IgD-negative memory B cell (primary cell): ENCODE data around the gene ZBTB1. TPM values are rescaled to one million over a fixed set of nuclear protein-coding genes. Genes with fewer than 3 reads are reported as not detected.
A peak's percentile ranks its signal among the peaks of the same experiment; 100 is the strongest.

ENCODE experiments used
- H3K27ac Mint-ChIP-seq, 3 donors: one replicate each; pipeline ENCODE4 v1.8.0; 2020 to 2022; ENCODE audit warnings: mild to moderate bottlenecking in 3 of 3, mixed read lengths in 3 of 3, moderate library complexity in 1 of 3
- H3K27me3 Mint-ChIP-seq: one replicate; pipeline ENCODE4 v1.8.0; 2021; ENCODE audit warnings: mixed read lengths
- H3K36me3 Mint-ChIP-seq: one replicate; pipeline ENCODE4 v1.8.0; 2020; ENCODE audit warnings: mild to moderate bottlenecking, mixed read lengths
- H3K4me1 Mint-ChIP-seq, 3 donors: one replicate each; pipeline ENCODE4 v1.8.0; 2020 to 2022; ENCODE audit warnings: mixed read lengths in 3 of 3, mild to moderate bottlenecking in 1 of 3
- H3K4me3 Mint-ChIP-seq, 4 donors: one replicate each; pipeline ENCODE4 v1.8.0; 2020 to 2022; ENCODE audit warnings: mild to moderate bottlenecking in 4 of 4, mixed read lengths in 4 of 4, moderate library complexity in 3 of 4
- H3K9me3 Mint-ChIP-seq, 3 donors: one replicate each; pipeline ENCODE4 v1.8.0; 2020 to 2021; ENCODE audit warnings: mixed read lengths in 3 of 3, mild to moderate bottlenecking in 1 of 3
- polyA plus RNA-seq: library from polyadenylated mRNA; unstranded; fragments of 300-500 nt; fragmentation: Illumina TruSeq; gene quantifications from one replicate; pipeline ENCODE4 v1.2.3, GENCODE V29; 2021

The ZBTB1 gene
- polyA plus RNA-seq, 1 donor from 2014 or later: 57.3 TPM

GRCh38 chr14:64476438-64476837, 28.1 kb upstream of the ZBTB1 start:
- Mint-ChIP-seq H3K36me3 (peaks cover under 1% of the 10 kb centered on the region), H3K4me1 (peaks cover 5 to 13% (median 11%) of the 10 kb centered on the region in 3 donors), H3K27ac (no peak overlapping the region), H3K4me3 (peak overlapping the region in 1 of 4 donors; percentile 49), H3K9me3 (no peaks in the 10 kb centered on the region), H3K27me3 (no peaks in the 10 kb centered on the region)

GRCh38 chr14:64478634-64479250, 25.8 kb upstream of the ZBTB1 start:
- H3K36me3 Mint-ChIP-seq: peaks cover 2% of the 10 kb centered on the region
- H3K4me1 Mint-ChIP-seq: peaks cover 3 to 9% (median 7%) of the 10 kb centered on the region in 3 donors
- no peak overlapping the region for H3K4me3 Mint-ChIP-seq
- peak overlapping the region in 1 of 3 donors; percentile 74 for H3K27ac Mint-ChIP-seq
- H3K27me3 Mint-ChIP-seq: no peaks in the 10 kb centered on the region
- no peaks in the 10 kb centered on the region for H3K9me3 Mint-ChIP-seq

- no peak overlapping the region for H3K27ac Mint-ChIP-seq
- no peaks in the 10 kb centered on the region for H3K27me3 Mint-ChIP-seq
- H3K4me1 Mint-ChIP-seq: peaks cover 11 to 12% (median 11%) of the 10 kb centered on the region in 3 donors
- H3K4me3 Mint-ChIP-seq: no peak overlapping the region
- no peaks in the 10 kb centered on the region for H3K9me3 Mint-ChIP-seq
- peaks cover 3% of the 10 kb centered on the region for H3K36me3 Mint-ChIP-seq
Observed at GRCh38 chr14:64488590-64489099, 15.9 kb upstream of the ZBTB1 start.

- Mint-ChIP-seq H3K27me3 (no peaks in the 10 kb centered on the region), H3K9me3 (no peaks in the 10 kb centered on the region), H3K4me1 (peaks cover 17 to 22% (median 20%) of the 10 kb centered on the region in 3 donors), H3K27ac (peak overlapping the region in 1 of 3 donors; percentile 9), H3K4me3 (no peak overlapping the region), H3K36me3 (peaks cover 3% of the 10 kb centered on the region)
Observed at GRCh38 chr14:64491637-64492036, 12.9 kb upstream of the ZBTB1 start.

- Mint-ChIP-seq H3K4me3 (no peak overlapping the region), H3K4me1 (peaks cover 20 to 29% (median 28%) of the 10 kb centered on the region in 3 donors), H3K27ac (peak overlapping the region in 2 of 3 donors; percentile 10 to 12), H3K27me3 (no peaks in the 10 kb centered on the region), H3K36me3 (peaks cover 2% of the 10 kb centered on the region), H3K9me3 (no peaks in the 10 kb centered on the region)
Observed at GRCh38 chr14:64493455-64493854, 11.1 kb upstream of the ZBTB1 start.

GRCh38 chr14:64495252-64495651, 9.3 kb upstream of the ZBTB1 start:
- H3K36me3 Mint-ChIP-seq: peaks cover 2% of the 10 kb centered on the region
- H3K9me3 Mint-ChIP-seq: no peaks in the 10 kb centered on the region
- no peak overlapping the region for H3K4me3 Mint-ChIP-seq
- no peaks in the 10 kb centered on the region for H3K27me3 Mint-ChIP-seq
- H3K27ac Mint-ChIP-seq: peak overlapping the region in 1 of 3 donors; percentile 90
- peaks cover 26 to 36% (median 35%) of the 10 kb centered on the region in 3 donors for H3K4me1 Mint-ChIP-seq

GRCh38 chr14:64496764-64497163, 7.8 kb upstream of the ZBTB1 start:
- no peak overlapping the region for H3K4me3 Mint-ChIP-seq
- H3K9me3 Mint-ChIP-seq: no peaks in the 10 kb centered on the region
- H3K27ac Mint-ChIP-seq: peak overlapping the region in 1 of 3 donors; percentile 31
- peaks cover 2% of the 10 kb centered on the region for H3K36me3 Mint-ChIP-seq
- H3K27me3 Mint-ChIP-seq: no peaks in the 10 kb centered on the region
- H3K4me1 Mint-ChIP-seq: peaks cover 32 to 42% (median 38%) of the 10 kb centered on the region in 3 donors

- Mint-ChIP-seq H3K36me3 (peaks cover 2% of the 10 kb centered on the region), H3K9me3 (peaks cover 0 to 2% (median 0%) of the 10 kb centered on the region in 3 donors), H3K4me1 (peaks cover 31 to 35% (median 33%) of the 10 kb centered on the region in 3 donors), H3K4me3 (peak overlapping the region; percentile 28 to 80 (median 45)), H3K27me3 (no peaks in the 10 kb centered on the region), H3K27ac (peak overlapping the region; percentile 86 to 100 (median 98))
Observed at GRCh38 chr14:64500088-64500487, 4.5 kb upstream of the ZBTB1 start.

GRCh38 chr14:64501411-64502171, 3.0 kb upstream of the ZBTB1 start:
- H3K4me1 Mint-ChIP-seq: peaks cover 40 to 43% (median 41%) of the 10 kb centered on the region in 3 donors
- peak overlapping the region; percentile 96 to 100 (median 98) for H3K4me3 Mint-ChIP-seq
- H3K36me3 Mint-ChIP-seq: peaks cover 2% of the 10 kb centered on the region
- no peaks in the 10 kb centered on the region for H3K27me3 Mint-ChIP-seq
- H3K27ac Mint-ChIP-seq: peak overlapping the region; percentile 98 to 100 (median 98)
- peaks cover 0 to 2% (median 0%) of the 10 kb centered on the region in 3 donors for H3K9me3 Mint-ChIP-seq

GRCh38 chr14:64502456-64502855, 2.1 kb upstream of the ZBTB1 start:
- no peaks in the 10 kb centered on the region for H3K27me3 Mint-ChIP-seq
- peaks cover 44 to 47% (median 46%) of the 10 kb centered on the region in 3 donors for H3K4me1 Mint-ChIP-seq
- H3K9me3 Mint-ChIP-seq: peaks cover 0 to 2% (median 0%) of the 10 kb centered on the region in 3 donors
- peak overlapping the region; percentile 96 to 100 (median 98) for H3K4me3 Mint-ChIP-seq
- peak overlapping the region; percentile 98 to 100 (median 98) for H3K27ac Mint-ChIP-seq
- no peaks in the 10 kb centered on the region for H3K36me3 Mint-ChIP-seq

- H3K9me3 Mint-ChIP-seq: peaks cover 0 to 2% (median 0%) of the 10 kb centered on the region in 3 donors
- peak overlapping the region; percentile 96 to 100 (median 98) for H3K4me3 Mint-ChIP-seq
- peaks cover 48 to 49% (median 49%) of the 10 kb centered on the region in 3 donors for H3K4me1 Mint-ChIP-seq
- no peaks in the 10 kb centered on the region for H3K27me3 Mint-ChIP-seq
- H3K27ac Mint-ChIP-seq: peak overlapping the region; percentile 98 to 100 (median 98)
- H3K36me3 Mint-ChIP-seq: no peaks in the 10 kb centered on the region
Observed at GRCh38 chr14:64502887-64503433, 1.6 kb upstream of the ZBTB1 start.

GRCh38 chr14:64503434-64504309, 898 bp upstream of the ZBTB1 start, which contains the start of gene ZBTB25:
TSS of gene ZBTB25 (minus strand) at chr14:64503838. CDS start at chr14:64490533, 13,305 bp downstream.
- Mint-ChIP-seq H3K4me3 (peak within 1 kb of the TSS; percentile 96 to 100 (median 98)), H3K9me3 (peaks cover 0 to 2% (median 0%) of the 10 kb centered on the region in 3 donors), H3K36me3 (no peaks in the 10 kb centered on the region), H3K27ac (peak within 1 kb of the TSS; percentile 98 to 100 (median 100)), H3K4me1 (peaks cover 53 to 57% (median 53%) of the 10 kb centered on the region in 3 donors), H3K27me3 (no peaks in the 10 kb centered on the region)

GRCh38 chr14:64504897-64505794, 576 bp downstream of the ZBTB1 start:
- no peaks in the 10 kb centered on the region for H3K27me3 Mint-ChIP-seq
- H3K27ac Mint-ChIP-seq: peak overlapping the region; percentile 98 to 100 (median 100)
- peaks cover 56 to 62% (median 58%) of the 10 kb centered on the region in 3 donors for H3K4me1 Mint-ChIP-seq
- peak overlapping the region; percentile 96 to 99 (median 97) for H3K4me3 Mint-ChIP-seq
- no peaks in the 10 kb centered on the region for H3K36me3 Mint-ChIP-seq
- H3K9me3 Mint-ChIP-seq: peaks cover 0 to 2% (median 0%) of the 10 kb centered on the region in 3 donors
